DMS114 treated with DMSO at 0.1 percent for 48 hours (cell line): ENCODE results near the gene CTNND2.

Experiments used
- DNase-seq: peaks from one replicate; lab custom pipeline; 2025; ENCODE audit not compliant: unreplicated experiment; lab: John Stamatoyannopoulos, UW

The CTNND2 gene

GRCh38 chr5:10969684-10970180 lies 934.5 kb downstream of the CTNND2 start:
- no peak for DNase-seq

GRCh38 chr5:10964806-10965205 lies 939.4 kb downstream of the CTNND2 start:
- no peak for DNase-seq

- DNase-seq, result no peak
Measured at GRCh38 chr5:10958728-10959127, 945.5 kb downstream of the CTNND2 start.

GRCh38 chr5:10949856-10950630 lies 954.2 kb downstream of the CTNND2 start:
- DNase-seq, result no peak

GRCh38 chr5:10946050-10946449 lies 958.2 kb downstream of the CTNND2 start:
- DNase-seq, result no peak

DNA sequence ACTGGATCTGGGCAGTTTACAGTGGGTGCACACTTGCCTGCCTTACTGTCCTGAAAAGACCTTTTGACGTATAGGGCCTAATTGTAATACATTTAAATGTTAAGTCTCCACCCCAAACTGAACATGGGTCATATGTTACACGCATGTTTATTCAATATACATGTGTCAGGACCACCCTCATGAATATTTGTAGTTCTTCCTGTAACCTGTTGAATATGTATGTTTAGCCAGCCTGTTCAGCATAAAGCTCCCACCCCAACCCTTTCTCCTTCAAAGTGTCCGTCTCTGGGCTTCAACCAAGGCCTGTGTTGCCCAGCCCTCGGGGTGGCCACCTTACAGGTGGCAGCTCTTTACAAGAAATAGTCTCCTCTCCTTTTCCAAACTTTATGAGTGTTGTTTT lies 962.3 kb downstream of the CTNND2 start:
- no peak for DNase-seq

DNA sequence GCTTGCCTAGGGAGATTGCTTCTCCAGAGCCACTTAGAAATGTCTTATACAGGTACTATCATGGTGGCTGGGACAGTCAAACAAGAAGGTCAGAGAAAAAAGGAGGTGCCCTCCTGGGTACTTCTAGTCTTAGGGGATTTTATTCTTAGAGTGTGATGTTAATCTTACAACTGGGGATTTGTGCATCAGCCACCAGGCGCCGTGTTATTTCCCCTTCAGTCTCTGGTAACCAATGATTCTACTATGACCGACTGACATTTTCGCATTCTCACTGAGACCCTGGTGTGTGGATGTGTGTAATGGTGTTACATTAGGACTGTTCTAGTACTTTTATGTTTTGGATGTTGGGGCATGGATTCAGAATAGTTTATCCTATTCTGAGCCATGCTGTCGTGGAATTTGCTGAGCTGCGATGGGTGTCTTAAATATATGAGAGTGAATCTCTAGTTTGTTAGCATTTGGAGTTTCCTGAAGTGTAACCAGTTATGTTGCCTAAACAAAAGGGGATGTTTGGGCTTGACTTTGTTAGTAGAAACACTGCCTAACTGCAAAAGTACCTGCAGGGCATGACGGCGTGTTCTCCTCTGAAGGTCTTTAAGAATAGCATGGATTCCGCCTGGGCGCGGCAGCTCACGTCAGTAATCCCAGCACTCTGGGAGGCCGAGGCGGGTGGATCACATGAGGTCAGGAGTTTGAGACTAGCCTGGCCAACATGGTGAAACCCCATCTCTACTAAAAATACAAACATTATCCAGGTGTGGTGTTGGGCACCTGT lies 968.0 kb downstream of the CTNND2 start:
- DNase-seq, result no peak

DNA sequence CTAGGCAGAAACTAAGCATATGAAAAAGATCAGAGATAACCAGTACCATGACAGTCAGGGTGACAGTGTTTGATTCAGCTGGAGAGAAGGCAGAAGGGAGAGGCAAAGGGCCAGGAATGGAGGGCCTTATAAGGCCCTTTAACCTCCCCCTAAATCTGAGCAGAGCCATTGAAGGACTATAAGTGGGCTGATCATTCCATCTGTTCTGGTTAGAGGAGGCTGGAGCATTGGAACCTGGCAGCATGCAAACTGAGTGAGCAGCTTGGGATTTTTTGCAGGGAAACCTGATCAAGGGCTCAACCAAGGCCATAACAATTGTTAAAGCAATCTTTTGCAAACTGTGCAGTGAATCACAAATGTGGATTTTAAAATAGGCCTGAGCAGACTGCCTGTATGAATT lies 968.7 kb downstream of the CTNND2 start:
- DNase-seq, result no peak

GRCh38 chr5:10934783-10935355 lies 969.4 kb downstream of the CTNND2 start:
- DNase-seq, result no peak

GRCh38 chr5:10933121-10933520 lies 971.1 kb downstream of the CTNND2 start:
- no peak for DNase-seq

DNA sequence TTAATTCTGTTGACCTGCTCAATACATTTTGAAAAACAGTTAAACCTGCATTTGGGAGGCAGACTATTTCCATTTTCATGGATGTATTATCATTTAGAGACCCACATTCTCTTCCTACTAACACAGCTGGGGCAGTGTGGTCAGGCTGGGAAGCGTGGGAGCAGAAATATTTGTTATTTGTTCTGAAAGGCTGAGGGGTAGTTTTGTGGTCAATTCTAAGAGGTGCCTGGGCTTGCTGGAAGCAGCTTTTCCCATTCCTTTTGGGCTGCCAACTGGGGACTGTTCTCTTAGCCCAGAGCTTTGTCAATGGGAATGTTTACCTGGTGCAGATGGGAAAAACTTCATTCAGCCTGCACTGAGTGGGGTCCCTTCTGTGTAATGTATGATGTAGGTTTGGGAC lies 971.8 kb downstream of the CTNND2 start:
- DNase-seq, result no peak

DNA sequence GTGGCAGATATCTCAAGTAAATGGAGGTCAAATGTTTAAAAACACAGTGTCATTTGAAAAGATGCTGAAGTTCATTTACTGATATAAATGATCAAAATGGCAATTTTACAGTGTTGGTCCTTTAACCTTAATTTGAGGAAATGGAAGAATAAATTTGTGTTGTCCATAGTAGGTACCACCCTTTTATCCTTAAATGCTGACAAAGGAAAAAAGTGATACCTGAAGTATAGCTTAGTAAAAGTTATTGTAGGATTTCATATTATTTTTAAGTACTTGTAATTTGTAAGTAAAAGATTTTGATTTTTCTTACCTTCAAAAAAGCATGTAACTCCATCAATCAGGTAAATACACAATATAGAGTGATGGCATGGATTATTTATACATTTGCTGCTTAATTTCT lies 976.6 kb downstream of the CTNND2 start:
- DNase-seq, result no peak

GRCh38 chr5:10923310-10923709 lies 980.9 kb downstream of the CTNND2 start:
- no peak for DNase-seq
